Measurements from ENCODE around the gene KDELR3.

DNA sequence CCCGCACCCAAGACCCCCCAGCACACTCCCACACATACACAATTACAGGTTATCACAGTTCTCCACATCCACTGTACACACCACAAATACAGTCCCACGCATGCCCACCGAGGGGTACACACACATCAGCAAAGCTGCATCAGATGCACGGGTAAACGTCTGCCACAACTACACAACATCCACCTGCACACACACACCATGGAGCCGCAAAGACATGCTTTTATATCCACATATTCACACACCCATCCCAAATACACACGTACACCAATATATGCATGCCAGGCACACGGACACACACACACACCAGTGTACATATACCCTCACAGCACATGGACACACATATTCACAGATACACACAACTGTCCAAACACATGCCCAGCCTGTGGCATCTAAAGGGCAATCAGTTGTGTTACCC lies 7.5 kb upstream of the KDELR3 start:
- no peak for TF ChIP-seq CTCF (IDR thresholded peaks at IDR 0.05 in 8 of 11, conservative IDR thresholded peaks at IDR 0.05 in 3 of 11)
- no peak for TF ChIP-seq POLR2A (IDR thresholded peaks at IDR 0.05)
- no peak for TF ChIP-seq POLR2AphosphoS5 (IDR thresholded peaks at IDR 0.05)

Measured in spleen (tissue), 7 donors.